GM23248 (cell line): ENCODE measurements around the gene IL17REL. TPM values are rescaled to one million over a fixed set of nuclear protein-coding genes. Genes with fewer than 3 reads are reported as not detected.

Experiments
- DNase-seq: peaks from one replicate; pipeline ENCODE4 v3.0.0-alpha.2; 2015
- H2AFZ ChIP-seq: fragments of 200-600 bp; sonication (generic); 2 replicates; pipeline ENCODE4 v1.6.1; 2016; ENCODE audit warnings: antibody characterized with exemption
- H3F3A ChIP-seq: fragments of 200-600 bp; sonication (generic); 2 replicates; pipeline ENCODE4 v1.6.1; 2016; ENCODE audit warnings: mild to moderate bottlenecking, antibody characterized with exemption, mixed run types; ENCODE audit not compliant: insufficient read depth
- H3K27ac ChIP-seq: fragments of 200-600 bp; sonication (generic); 2 replicates; pipeline ENCODE4 v1.5.1; 2016; ENCODE audit warnings: mild to moderate bottlenecking
- H3K27me3 ChIP-seq: fragments of 200-600 bp; sonication (generic); replicated peaks from 2 replicates; pipeline ENCODE4 v1.6.1; 2016; ENCODE audit warnings: mild to moderate bottlenecking; ENCODE audit not compliant: insufficient read depth
- H3K36me3 ChIP-seq: fragments of 200-600 bp; sonication (generic); 2 replicates; pipeline ENCODE4 v1.6.1; 2016; ENCODE audit warnings: low read depth, mild to moderate bottlenecking
- H3K4me1 ChIP-seq: fragments of 200-600 bp; sonication (generic); 2 replicates; pipeline ENCODE4 v1.6.1; 2016; ENCODE audit warnings: mild to moderate bottlenecking; ENCODE audit not compliant: insufficient read depth
- H3K4me2 ChIP-seq: fragments of 200-600 bp; sonication (generic); one replicate; pipeline ENCODE4 v1.6.1; 2016; ENCODE audit warnings: mild to moderate bottlenecking; ENCODE audit not compliant: unreplicated experiment
- H3K4me3 ChIP-seq: fragments of 200-600 bp; sonication (generic); 2 replicates; pipeline ENCODE4 v1.5.1; 2016; ENCODE audit warnings: mild to moderate bottlenecking
- H3K79me2 ChIP-seq: fragments of 200-600 bp; sonication (generic); 2 replicates; pipeline ENCODE4 v1.6.1; 2016; ENCODE audit warnings: mild to moderate bottlenecking; ENCODE audit not compliant: insufficient read depth
- H3K9ac ChIP-seq: fragments of 200-600 bp; sonication (generic); 2 replicates; pipeline ENCODE4 v1.6.1; 2016; ENCODE audit warnings: mild to moderate bottlenecking
- H3K9me2 ChIP-seq: fragments of 200-600 bp; sonication (generic); 2 replicates; pipeline ENCODE4 v1.6.1; 2016; ENCODE audit warnings: mixed run types, mild to moderate bottlenecking, moderate library complexity; ENCODE audit not compliant: insufficient read depth
- H3K9me3 ChIP-seq: fragments of 200-600 bp; sonication (generic); one replicate; pipeline ENCODE4 v1.6.1; 2017; ENCODE audit warnings: low read depth
- H4K20me1 ChIP-seq: fragments of 200-600 bp; sonication (generic); 2 replicates; pipeline ENCODE4 v1.6.0; 2016; ENCODE audit not compliant: insufficient read depth
- EZH2 ChIP-seq: fragments of 200-600 bp; sonication (generic); IDR thresholded peaks from 2 replicates; pipeline ENCODE4 v1.6.1; 2018; ENCODE audit warnings: antibody characterized with exemption, mild to moderate bottlenecking; ENCODE audit not compliant: insufficient read depth, poor library complexity, severe bottlenecking
- EZH2phosphoT487 ChIP-seq: fragments of 200-600 bp; sonication (generic); IDR thresholded peaks from 2 replicates; pipeline ENCODE4 v1.6.1; 2018; ENCODE audit warnings: antibody characterized with exemption, moderate library complexity, mild to moderate bottlenecking, low read depth; ENCODE audit not compliant: insufficient read depth
- WGBS, 2 experiments: methylation state at CpG; one replicate each; pipeline ENCODE4 v1.1.6; 2015 to 2017; ENCODE audit warnings: low lambda C conversion rate in 2 of 2, low coverage in 1 of 2; ENCODE audit errors: missing lambda C conversion rate in 2 of 2; 5-methylcytosine and 5-hydroxymethylcytosine counted together
- in situ Hi-C: fragments of 300-500 bp; cut with MboI; formaldehyde crosslinking; loops from 2 replicates; pipeline ENCODE4 v1.15.0; 2020
- polyA plus RNA-seq: library from polyadenylated mRNA; unstranded; fragments of >200 nt; fragmentation: Nextera tagmentation; extraction: Ambion mirVana; gene quantifications from 2 replicates; pipeline ENCODE4 v1.2.1, GENCODE V29; 2016
- total RNA-seq: library from RNA; depleted of rRNA; stranded (reverse); fragments of >200 nt; shearing (Covaris generic); gene quantifications from 2 replicates; pipeline ENCODE4 v1.2.3, GENCODE V29; 2014

The IL17REL gene
- total and polyA plus RNA-seq, 2 experiments from 2014 or later = not detected

GRCh38 chr22:49949914-49950292, 62.7 kb downstream of the IL17REL start:
- no peaks in the 10 kb centered on the region for H3K36me3 ChIP-seq
- H3K4me2 ChIP-seq = no peak overlapping the region
- no peak overlapping the region for H3K9ac ChIP-seq
- H4K20me1 ChIP-seq = no peaks in the 10 kb centered on the region
- H3K4me3 ChIP-seq = no peak overlapping the region
- no peaks in the 10 kb centered on the region for H3F3A ChIP-seq
- H3K9me2 ChIP-seq = no peaks in the 10 kb centered on the region
- no peak for TF ChIP-seq EZH2
- no peak for DNase-seq
- H3K27me3 ChIP-seq = no peaks in the 10 kb centered on the region
- no peak overlapping the region for H3K27ac ChIP-seq
- in situ Hi-C loops = no loop called here
- 74 to 78% methylated on average over 11 of the region's 11 CpGs for WGBS, 2 experiments
- H3K79me2 ChIP-seq = no peaks in the 10 kb centered on the region
- no peak overlapping the region for H2AFZ ChIP-seq
- H3K4me1 ChIP-seq = peaks cover 11% of the 10 kb centered on the region
- no peaks in the 10 kb centered on the region for H3K9me3 ChIP-seq

- H3K4me2 ChIP-seq = no peak overlapping the region
- DNase-seq = no peak
- no peaks in the 10 kb centered on the region for H3K79me2 ChIP-seq
- H3K9ac ChIP-seq = no peak overlapping the region
- no peaks in the 10 kb centered on the region for H4K20me1 ChIP-seq
- TF ChIP-seq EZH2phosphoT487 (no peak), EZH2 (no peak)
- WGBS, 2 experiments = 75 to 76% methylated on average over 24 to 35 of the region's 42 CpGs
- H3K9me3 ChIP-seq = no peaks in the 10 kb centered on the region
- no peaks in the 10 kb centered on the region for H3K36me3 ChIP-seq
- no peak overlapping the region for H3K4me3 ChIP-seq
- no peaks in the 10 kb centered on the region for H3K9me2 ChIP-seq
- H2AFZ ChIP-seq = no peak overlapping the region
- no peaks in the 10 kb centered on the region for H3K27me3 ChIP-seq
- no peaks in the 10 kb centered on the region for H3F3A ChIP-seq
- H3K4me1 ChIP-seq = peaks cover 11% of the 10 kb centered on the region
- in situ Hi-C loops = no loop called here
- no peak overlapping the region for H3K27ac ChIP-seq
Measured at GRCh38 chr22:49948958-49949913, 63.3 kb downstream of the IL17REL start.

- no peak overlapping the region for H3K9ac ChIP-seq
- H3K36me3 ChIP-seq = no peaks in the 10 kb centered on the region
- no peak overlapping the region for H3K27ac ChIP-seq
- TF ChIP-seq EZH2 = no peak
- TF ChIP-seq EZH2phosphoT487 = no peak
- WGBS, 2 experiments = 65 to 73% methylated on average over 18 to 20 of the region's 23 CpGs
- H3K9me2 ChIP-seq = no peaks in the 10 kb centered on the region
- no peak overlapping the region for H2AFZ ChIP-seq
- peaks cover 11% of the 10 kb centered on the region for H3K4me1 ChIP-seq
- H3F3A ChIP-seq = no peaks in the 10 kb centered on the region
- no peak overlapping the region for H3K4me2 ChIP-seq
- no peaks in the 10 kb centered on the region for H3K27me3 ChIP-seq
- no peaks in the 10 kb centered on the region for H4K20me1 ChIP-seq
- DNase-seq = no peak
- no peaks in the 10 kb centered on the region for H3K9me3 ChIP-seq
- no peak overlapping the region for H3K4me3 ChIP-seq
- in situ Hi-C loops = no loop called here
- H3K79me2 ChIP-seq = no peaks in the 10 kb centered on the region
Measured at GRCh38 chr22:49948116-49948957, 64.2 kb downstream of the IL17REL start.

- Histone ChIP-seq H3K9me2 (no peaks in the 10 kb centered on the region), H2AFZ (no peak overlapping the region), H3K9me3 (no peaks in the 10 kb centered on the region), H3K4me2 (no peak overlapping the region), H3K4me1 (peaks cover 6% of the 10 kb centered on the region), H3K79me2 (no peaks in the 10 kb centered on the region), H4K20me1 (no peaks in the 10 kb centered on the region), H3K9ac (no peak overlapping the region), H3K36me3 (no peaks in the 10 kb centered on the region), H3F3A (no peaks in the 10 kb centered on the region), H3K4me3 (no peak overlapping the region), H3K27me3 (no peaks in the 10 kb centered on the region), H3K27ac (no peak overlapping the region)
- no peak for TF ChIP-seq EZH2
- no peak for TF ChIP-seq EZH2phosphoT487
- WGBS, 2 experiments = 83 to 91% methylated on average over 6 of the region's 6 CpGs
- in situ Hi-C loops = no loop called here
- no peak for DNase-seq
Measured at GRCh38 chr22:49947296-49947622, 65.3 kb downstream of the IL17REL start.
